Left colon (tissue), 2 donors: ENCODE results near the gene LGALS1. TPM values are rescaled to one million over a fixed set of nuclear protein-coding genes. Genes with fewer than 3 reads are reported as not detected.
"Not testable (repeated sequence)": the region's sequence is repeated elsewhere in the genome, so short reads cannot be mapped to it uniquely, and the experiment has no call there.

Experiments
- ATAC-seq: fragments of 200-7000 bp; cut with Tn5 transposase; one replicate; pipeline ENCODE4 v1.9.1; 2020; ENCODE audit warnings: mild to moderate bottlenecking, moderate library complexity
- DNase-seq, 2 donors: peaks; one replicate each; pipeline ENCODE4 v3.0.0-alpha.2; 2020
- intact Hi-C, 2 donors: fragments of 100-400 bp; cut with DNase I in 1 of 2; cut with micrococcal nuclease in 1 of 2; formaldehyde crosslinking; loops; one replicate each; pipeline versions ENCODE4 v1.11.2 to v1.14.0; 2022; cut with DNase I, micrococcal nuclease
- total RNA-seq, 2 donors: library from RNA; stranded (reverse); fragmentation: NEBNext Ultra II Directional; extraction: Animal tissue kit (Norgen Biotek cat#: 25700); gene quantifications; one replicate each; pipeline ENCODE4 v1.2.1, GENCODE V29; 2021
- donor health status: DM: no; HTN: no; CAD: no.
- donor health status: DM: yes; HTN: yes; CAD: no.

The LGALS1 gene
- total RNA-seq, 2 donors from 2014 or later: 40.4 to 161 TPM

DNA sequence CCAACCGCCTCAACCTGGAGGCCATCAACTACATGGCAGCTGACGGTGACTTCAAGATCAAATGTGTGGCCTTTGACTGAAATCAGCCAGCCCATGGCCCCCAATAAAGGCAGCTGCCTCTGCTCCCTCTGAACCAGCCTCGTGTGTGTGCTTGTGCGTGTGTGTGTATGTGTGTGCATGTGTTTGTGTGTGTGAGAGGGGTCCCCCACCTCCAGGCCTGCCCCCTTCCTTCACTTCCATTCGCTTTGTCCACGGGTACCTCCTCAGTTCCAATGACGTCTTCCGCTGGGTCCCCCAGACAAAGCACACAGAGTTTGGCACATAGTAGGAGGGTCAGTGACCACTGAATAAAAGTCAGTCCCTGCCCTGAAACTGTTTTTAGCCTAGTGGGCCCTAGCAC lies 4.2 kb downstream of the LGALS1 start:
- DNase-seq (no peak), ATAC-seq (no peak)
- intact Hi-C loops: loop anchor here in 1 of 2 donors (2.0 to 10.0 kb wide), 3 partner anchors 37 to 57 kb away; no protein-coding TSS in a partner anchor

DNA sequence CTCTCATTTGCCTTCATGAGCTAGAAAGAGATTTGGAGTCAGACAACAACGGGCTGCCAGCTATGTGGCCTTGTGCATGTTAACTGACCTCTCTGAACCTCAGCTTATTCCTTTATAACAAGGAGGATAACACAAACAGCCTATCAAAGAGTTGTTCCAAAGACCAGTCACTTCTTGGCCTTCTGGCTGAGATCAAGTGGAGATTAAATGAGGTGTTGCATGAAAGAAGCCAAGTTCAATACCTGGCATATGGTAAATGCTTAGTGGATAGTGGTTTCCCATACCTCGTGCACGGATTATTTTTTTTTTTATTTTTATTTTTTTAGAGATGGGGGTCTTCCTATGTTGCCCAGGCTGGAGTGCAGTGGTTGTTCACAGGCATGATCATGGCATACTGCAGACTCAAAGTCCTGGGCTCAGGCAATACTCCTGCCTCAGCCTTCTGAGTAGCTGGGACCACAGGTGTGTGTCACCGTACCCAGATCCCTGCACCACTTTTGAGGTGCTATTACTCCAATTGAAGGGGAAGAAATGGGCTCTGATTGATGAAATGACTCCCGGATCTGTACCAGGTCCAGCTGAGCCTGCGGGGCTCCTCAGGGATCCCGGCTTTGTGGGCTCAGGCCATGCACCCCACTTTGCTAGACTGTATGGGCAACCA lies 4.9 kb downstream of the LGALS1 start:
- ATAC-seq (no peak), DNase-seq (no peak)
- intact Hi-C loops: loop anchor here in 1 of 2 donors (2.0 to 10.0 kb wide), 3 partner anchors 38 to 58 kb away; no protein-coding TSS in a partner anchor

DNA sequence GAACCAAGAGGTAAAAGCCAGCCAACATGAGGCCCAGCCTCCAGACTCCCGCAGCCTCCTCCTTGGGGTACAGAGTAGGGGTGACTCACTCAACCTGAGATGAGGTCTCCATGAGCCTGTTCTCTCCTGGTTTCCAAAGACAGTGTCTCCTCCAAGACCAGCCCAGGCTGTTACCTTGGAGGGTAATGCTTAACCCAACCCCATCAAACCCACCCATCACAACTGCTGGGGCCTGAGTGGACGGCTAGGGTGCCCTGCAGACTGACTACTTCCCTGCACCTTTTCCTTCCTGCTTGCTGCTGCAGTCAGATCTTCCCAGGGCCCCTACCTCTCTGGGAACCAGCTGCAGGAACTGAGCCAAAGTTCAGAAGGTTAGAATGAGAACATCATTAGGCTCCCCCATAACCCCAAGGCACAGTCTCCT lies 5.6 kb downstream of the LGALS1 start:
- DNase-seq (no peak), ATAC-seq (no peak)
- intact Hi-C loops: loop anchor here in 1 of 2 donors (2.0 to 10.0 kb wide), 3 partner anchors 38 to 59 kb away; no protein-coding TSS in a partner anchor

DNA sequence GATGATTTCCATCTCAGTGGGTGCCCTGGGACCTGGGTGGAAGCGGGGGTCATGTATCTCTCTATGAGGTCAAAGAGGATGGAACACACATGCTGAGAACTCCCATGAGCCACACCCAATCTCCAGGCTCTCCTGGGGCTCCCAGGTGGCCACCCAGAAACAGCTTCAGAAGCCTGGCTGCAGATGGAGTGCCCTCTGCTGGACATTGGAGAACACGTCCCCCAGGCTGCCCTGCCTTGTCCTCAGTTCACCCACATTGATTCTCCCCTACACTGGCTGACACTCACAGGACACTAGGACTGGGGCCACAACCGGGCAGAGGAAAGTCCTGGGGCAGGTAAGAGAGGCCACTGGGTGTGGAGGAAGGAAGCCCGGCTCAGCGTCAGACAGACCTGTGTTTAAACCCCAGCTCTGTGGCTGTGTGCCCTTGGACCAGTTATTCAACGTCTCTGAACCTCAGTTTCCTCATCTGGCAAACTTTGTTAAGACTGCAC lies 6.2 kb downstream of the LGALS1 start:
- DNase-seq (peak; percentile 81 to 87), ATAC-seq (peak; percentile 38)
- intact Hi-C loops: loop anchor here in 1 of 2 donors (2.0 to 10.0 kb wide), 3 partner anchors 39 to 59 kb away; no protein-coding TSS in a partner anchor

GRCh38 chr22:37684803-37685615 lies 9.6 kb downstream of the LGALS1 start:
- ATAC-seq (peak; percentile 53), DNase-seq (peak; percentile 68 to 80)
- intact Hi-C loops: loop anchor here in 1 of 2 donors (5.0 to 10.0 kb wide), 2 partner anchors 50 to 63 kb away; no protein-coding TSS in a partner anchor

GRCh38 chr22:37686002-37686982 lies 10.9 kb downstream of the LGALS1 start, which contains the start of gene NOL12:
NOL12 (plus strand) TSS chr22:37686343; CDS start chr22:37686393, 50 bp downstream.
- intact Hi-C loops: loop anchor here in 1 of 2 donors (10.0 kb wide), 1 partner anchor 49 kb away; no protein-coding TSS in a partner anchor
- peak; percentile 84 to 89 for DNase-seq
- peak; percentile 72 for ATAC-seq

DNA sequence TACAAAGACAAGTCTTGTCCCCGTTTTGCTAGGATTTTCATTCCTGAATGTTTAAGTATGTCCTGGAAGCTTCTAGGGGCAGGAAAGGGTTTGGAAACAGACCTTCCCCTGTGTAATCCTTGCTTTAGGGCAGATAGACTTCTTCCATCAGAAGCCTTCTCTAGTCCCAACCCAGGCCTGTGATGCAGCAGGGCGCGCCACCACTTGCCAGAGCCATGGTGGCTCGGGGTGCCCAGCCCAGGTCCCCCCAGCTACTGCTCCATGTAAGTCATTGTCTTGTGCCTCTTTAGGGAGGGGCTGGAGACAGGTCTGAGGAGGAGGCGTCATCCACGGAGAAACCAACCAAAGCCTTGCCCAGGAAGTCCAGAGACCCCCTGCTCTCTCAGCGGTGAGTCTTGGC lies 15.0 kb downstream of the LGALS1 start:
- intact Hi-C loops: no loop called here
- no peak for DNase-seq
- ATAC-seq: no peak

GRCh38 chr22:37690901-37691504 lies 15.6 kb downstream of the LGALS1 start:
- no peak for DNase-seq
- no peak for ATAC-seq
- intact Hi-C loops: no loop called here

DNA sequence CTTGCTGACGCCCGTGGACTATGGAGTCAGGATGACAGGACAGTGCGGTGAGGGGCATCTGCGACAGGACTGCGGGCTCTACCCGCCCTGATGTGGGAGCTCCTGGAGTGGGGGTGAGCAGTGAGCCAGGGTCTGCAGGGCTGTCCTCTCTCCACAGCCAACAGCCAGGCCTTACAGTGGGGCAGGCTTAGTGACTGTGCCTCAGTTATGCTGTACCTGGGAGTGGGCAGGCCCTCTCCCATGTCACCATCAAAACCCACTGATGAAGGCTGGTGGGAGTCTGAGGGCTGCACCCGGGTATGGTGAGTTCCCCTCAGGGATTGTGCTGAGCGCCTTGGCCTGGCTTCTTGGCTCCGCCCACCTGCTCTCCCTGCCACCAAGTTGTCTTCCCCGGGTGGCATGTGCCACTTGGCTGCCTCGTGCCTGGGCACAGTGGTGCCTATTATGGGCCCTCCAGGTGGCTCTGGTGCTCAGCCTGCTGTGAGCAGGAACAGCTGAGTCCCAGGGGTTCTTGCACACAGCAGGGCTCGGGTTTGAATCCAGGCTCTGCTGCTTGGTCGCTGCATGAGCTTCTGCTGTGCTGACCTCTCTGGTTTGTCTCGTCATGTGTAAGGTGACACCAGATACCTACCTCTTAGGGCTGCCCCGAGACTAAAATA lies 17.3 kb downstream of the LGALS1 start:
- ATAC-seq: no peak
- no peak for DNase-seq
- intact Hi-C loops: no loop called here

GRCh38 chr22:37694131-37694530 lies 18.7 kb downstream of the LGALS1 start:
- intact Hi-C loops, ATAC-seq, DNase-seq: not testable (repeated sequence)

GRCh38 chr22:37696260-37696656 lies 20.8 kb downstream of the LGALS1 start:
- intact Hi-C loops, DNase-seq, ATAC-seq: not testable (repeated sequence)

DNA sequence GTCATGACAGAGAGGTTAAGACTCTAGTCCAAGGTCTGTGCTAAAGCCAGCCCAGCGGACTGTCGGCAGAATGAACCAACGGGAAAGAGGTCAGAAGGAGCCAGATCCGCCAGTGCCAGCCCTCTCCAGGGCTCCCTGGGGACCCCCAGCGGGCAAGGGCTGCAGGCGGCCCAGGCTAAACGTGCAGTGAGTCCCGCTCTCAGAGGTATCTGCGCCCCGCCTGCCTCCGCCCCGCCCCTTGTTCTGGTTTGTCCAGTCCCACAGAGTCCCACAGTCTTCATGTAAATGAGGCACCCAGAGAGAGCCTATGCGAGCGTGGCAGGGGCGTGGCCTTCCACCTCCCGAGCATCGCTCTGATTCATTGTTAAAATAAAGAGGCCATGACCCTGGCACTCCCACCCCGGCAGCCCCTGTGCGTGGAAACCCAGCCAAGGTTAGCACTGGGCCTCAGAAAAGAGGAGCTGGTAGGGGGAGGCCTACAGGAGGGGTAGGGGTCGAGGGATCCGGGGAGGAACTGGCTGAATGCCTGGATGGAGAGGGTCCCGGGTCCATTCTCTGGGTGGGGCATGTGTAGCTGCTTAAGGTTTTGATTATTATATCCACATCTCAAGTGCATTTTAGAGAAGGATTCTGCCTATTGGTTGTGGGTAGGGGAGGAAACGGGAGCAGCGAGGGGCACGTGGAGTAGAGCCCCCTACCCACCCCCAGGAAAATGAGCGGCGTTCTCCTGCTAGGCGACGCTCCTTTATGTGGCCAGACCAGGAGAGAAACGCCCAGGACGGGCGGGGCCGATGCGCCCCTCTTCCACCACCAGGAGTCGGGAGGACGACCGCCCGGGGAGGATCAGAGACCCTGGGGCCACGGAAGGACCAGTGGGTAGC lies 21.5 kb downstream of the LGALS1 start, which contains the start of gene TRIOBP:
Gene TRIOBP (plus strand): TSS at position 392 of the 881 bp plus-strand sequence. CDS start 4,318 bp downstream, outside the sequence.
- DNase-seq: peak; percentile 97 to 98
- ATAC-seq: peak; percentile 95
- intact Hi-C loops: no loop called here

DNA sequence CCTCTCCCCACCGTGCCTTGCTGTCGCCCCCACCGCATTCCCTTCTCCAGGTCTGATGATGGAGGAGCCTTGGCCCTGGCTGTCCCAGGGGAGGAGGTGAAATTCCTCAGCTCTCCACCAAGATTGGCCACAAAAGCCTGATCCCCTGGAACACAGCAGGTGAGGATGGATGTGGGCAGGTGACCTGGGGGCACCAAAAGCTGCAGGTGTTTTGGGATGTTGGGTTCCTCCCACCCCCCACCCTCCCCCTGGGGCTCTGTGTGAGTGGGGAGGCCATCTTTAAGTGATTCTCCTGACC lies 22.1 kb downstream of the LGALS1 start:
- no peak for DNase-seq
- intact Hi-C loops: no loop called here

GRCh38 chr22:37701141-37701786 lies 25.8 kb downstream of the LGALS1 start:
- intact Hi-C loops: no loop called here
- DNase-seq (no peak), ATAC-seq (no peak)

More for the DNA sequence above, 22.1 kb downstream of the LGALS1 start:
- no peak for ATAC-seq

GRCh38 chr22:37703906-37704305 lies 28.5 kb downstream of the LGALS1 start:
- intact Hi-C loops: no loop called here
- DNase-seq (no peak), ATAC-seq (no peak)

GRCh38 chr22:37704645-37705044 lies 29.2 kb downstream of the LGALS1 start:
- DNase-seq (no peak), ATAC-seq (no peak)
- intact Hi-C loops: no loop called here
